Muscle layer of colon (tissue), 2 donors: ENCODE measurements around the gene HDHD2.
"Not testable (repeated sequence)": the region's sequence is repeated elsewhere in the genome, so short reads cannot be mapped to it uniquely, and the experiment has no call there.

Experiments used
- H3K27ac ChIP-seq: one replicate; pipeline ENCODE4 v1.7.0; 2013; ENCODE audit warnings: low read depth, mild to moderate bottlenecking, low read length, moderate library complexity
- H3K27me3 ChIP-seq, 2 donors: one replicate each; pipeline ENCODE4 v1.7.0; 2013; ENCODE audit warnings: low read length in 2 of 2, mild to moderate bottlenecking in 2 of 2; ENCODE audit not compliant: insufficient read depth in 2 of 2, control insufficient read depth in 1 of 2
- H3K36me3 ChIP-seq: one replicate; pipeline ENCODE4 v1.7.0; 2013; ENCODE audit warnings: mild to moderate bottlenecking, low read length; ENCODE audit not compliant: insufficient read depth
- H3K4me1 ChIP-seq: one replicate; pipeline ENCODE4 v1.7.0; 2013; ENCODE audit warnings: mild to moderate bottlenecking, low read length; ENCODE audit not compliant: insufficient read depth
- H3K4me3 ChIP-seq, 2 donors: one replicate each; pipeline ENCODE4 v1.7.0; 2013; ENCODE audit warnings: low read length in 2 of 2, low read depth in 1 of 2, mild to moderate bottlenecking in 1 of 2, moderate library complexity in 1 of 2
- H3K9ac ChIP-seq: one replicate; pipeline ENCODE4 v1.7.0; 2013; ENCODE audit warnings: low read length
- H3K9me3 ChIP-seq: one replicate; pipeline ENCODE4 v1.7.0; 2013; ENCODE audit warnings: mild to moderate bottlenecking, low read length
- donor health status: abdominal sarcoma.
- donor health status: Adenocarcinoma of cecum.

Gene HDHD2

GRCh38 chr18:47150029-47150823 is at the start of gene HDHD2:
Gene HDHD2 (minus strand): TSS chr18:47150500. CDS start chr18:47136439, 14,061 bp downstream.
- peak within 1 kb of the TSS; percentile 79 to 97 for H3K4me3 ChIP-seq
- peaks cover 11% of the 10 kb centered on the region for H3K36me3 ChIP-seq
- H3K4me1 ChIP-seq: peaks cover 18% of the 10 kb centered on the region
- H3K9me3 ChIP-seq: no peaks in the 10 kb centered on the region
- peak within 1 kb of the TSS; percentile 94 for H3K27ac ChIP-seq
- no peaks in the 10 kb centered on the region for H3K27me3 ChIP-seq
- H3K9ac ChIP-seq: peak within 1 kb of the TSS; percentile 81

- not testable (repeated sequence) for H3K36me3 ChIP-seq, H3K27ac ChIP-seq, H3K4me1 ChIP-seq, H3K4me3 ChIP-seq, H3K9me3 ChIP-seq, H3K27me3 ChIP-seq, H3K9ac ChIP-seq
Measured at GRCh38 chr18:47195961-47196360, 45.7 kb upstream of the HDHD2 start.

GRCh38 chr18:47191961-47192360 is 41.7 kb upstream of the HDHD2 start:
- H3K27me3 ChIP-seq: no peaks in the 10 kb centered on the region

GRCh38 chr18:47187721-47188120 is 37.4 kb upstream of the HDHD2 start:
- H3K4me1 ChIP-seq: no peaks in the 10 kb centered on the region
- no peaks in the 10 kb centered on the region for H3K27me3 ChIP-seq
- no peaks in the 10 kb centered on the region for H3K9me3 ChIP-seq
- H3K36me3 ChIP-seq: no peaks in the 10 kb centered on the region
- H3K27ac ChIP-seq: no peak overlapping the region
- no peak overlapping the region for H3K9ac ChIP-seq
- H3K4me3 ChIP-seq: no peak overlapping the region

More at GRCh38 chr18:47191961-47192360, 41.7 kb upstream of the HDHD2 start:
- Histone ChIP-seq H3K9ac (no peak overlapping the region), H3K36me3 (no peaks in the 10 kb centered on the region), H3K27ac (no peak overlapping the region), H3K4me1 (no peaks in the 10 kb centered on the region), H3K9me3 (no peaks in the 10 kb centered on the region), H3K4me3 (no peak overlapping the region)

GRCh38 chr18:47184419-47185050 is 34.2 kb upstream of the HDHD2 start:
- Histone ChIP-seq H3K9me3 (no peaks in the 10 kb centered on the region), H3K27me3 (no peaks in the 10 kb centered on the region), H3K4me1 (no peaks in the 10 kb centered on the region)

GRCh38 chr18:47182156-47182555 is 31.9 kb upstream of the HDHD2 start:
- H3K36me3 ChIP-seq, H3K27ac ChIP-seq, H3K4me1 ChIP-seq, H3K27me3 ChIP-seq, H3K9me3 ChIP-seq, H3K4me3 ChIP-seq, H3K9ac ChIP-seq: not testable (repeated sequence)

More at GRCh38 chr18:47184419-47185050, 34.2 kb upstream of the HDHD2 start:
- no peak overlapping the region for H3K27ac ChIP-seq
- no peak overlapping the region for H3K9ac ChIP-seq
- no peak overlapping the region for H3K4me3 ChIP-seq
- no peaks in the 10 kb centered on the region for H3K36me3 ChIP-seq

GRCh38 chr18:47180765-47181164 is 30.5 kb upstream of the HDHD2 start:
- H3K4me3 ChIP-seq: no peak overlapping the region
- no peaks in the 10 kb centered on the region for H3K36me3 ChIP-seq
- no peaks in the 10 kb centered on the region for H3K27me3 ChIP-seq
- H3K9ac ChIP-seq: no peak overlapping the region
- no peak overlapping the region for H3K27ac ChIP-seq
- H3K4me1 ChIP-seq: no peaks in the 10 kb centered on the region
- no peaks in the 10 kb centered on the region for H3K9me3 ChIP-seq

- Histone ChIP-seq H3K27me3 (no peaks in the 10 kb centered on the region), H3K9me3 (no peaks in the 10 kb centered on the region), H3K36me3 (no peaks in the 10 kb centered on the region), H3K9ac (no peak overlapping the region), H3K4me1 (peaks cover 8% of the 10 kb centered on the region), H3K27ac (no peak overlapping the region), H3K4me3 (no peak overlapping the region)
Measured at GRCh38 chr18:47179520-47179919, 29.2 kb upstream of the HDHD2 start.

- Histone ChIP-seq H3K4me3 (peak within 1 kb of the TSS; percentile 92 to 99), H3K36me3 (no peaks in the 10 kb centered on the region), H3K27me3 (no peaks in the 10 kb centered on the region), H3K27ac (peak within 1 kb of the TSS; percentile 90), H3K9me3 (no peaks in the 10 kb centered on the region), H3K9ac (peak within 1 kb of the TSS; percentile 62), H3K4me1 (peaks cover 19% of the 10 kb centered on the region)
Measured at GRCh38 chr18:47175898-47176575, 25.7 kb upstream of the HDHD2 start, which contains the start of gene IER3IP1. Gene IER3IP1 (minus strand): TSS chr18:47176364. CDS start chr18:47176277, 87 bp downstream.

- Histone ChIP-seq H3K4me3 (peak overlapping the region; percentile 92 to 99), H3K27me3 (no peaks in the 10 kb centered on the region), H3K27ac (peak overlapping the region; percentile 90), H3K9ac (peak overlapping the region; percentile 62), H3K36me3 (no peaks in the 10 kb centered on the region), H3K4me1 (peaks cover 19% of the 10 kb centered on the region), H3K9me3 (no peaks in the 10 kb centered on the region)
Measured at GRCh38 chr18:47175283-47175897, 25.1 kb upstream of the HDHD2 start.

GRCh38 chr18:47174545-47175116 is 24.3 kb upstream of the HDHD2 start:
- H3K9ac ChIP-seq: peak overlapping the region; percentile 62
- peak overlapping the region in 1 of 2 donors; percentile 92 for H3K4me3 ChIP-seq

More at GRCh38 chr18:47174545-47175116, 24.3 kb upstream of the HDHD2 start:
- Histone ChIP-seq H3K36me3 (no peaks in the 10 kb centered on the region), H3K27ac (no peak overlapping the region), H3K9me3 (no peaks in the 10 kb centered on the region), H3K27me3 (no peaks in the 10 kb centered on the region), H3K4me1 (peaks cover 19% of the 10 kb centered on the region)
